ENCODE results near the gene KCTD18.

Gene KCTD18

GRCh38 chr2:200509612-200510433 is at the start of gene KCTD18:
Gene KCTD18, minus strand, starts transcription at chr2:200510068. Its CDS starts 3,052 bp downstream, at chr2:200507016.
- peak within 1 kb of the TSS; percentile 87 for H3K4me3 ChIP-seq (ENCODE audit: low read length)
- peak; percentile 50 for TF ChIP-seq CTCF (IDR thresholded peaks at IDR 0.05; ENCODE audit: insufficient read depth, low read depth, low read length, missing control alignments)
- DNase-seq (ENCODE audit: low read depth): peak; percentile 79

DNA sequence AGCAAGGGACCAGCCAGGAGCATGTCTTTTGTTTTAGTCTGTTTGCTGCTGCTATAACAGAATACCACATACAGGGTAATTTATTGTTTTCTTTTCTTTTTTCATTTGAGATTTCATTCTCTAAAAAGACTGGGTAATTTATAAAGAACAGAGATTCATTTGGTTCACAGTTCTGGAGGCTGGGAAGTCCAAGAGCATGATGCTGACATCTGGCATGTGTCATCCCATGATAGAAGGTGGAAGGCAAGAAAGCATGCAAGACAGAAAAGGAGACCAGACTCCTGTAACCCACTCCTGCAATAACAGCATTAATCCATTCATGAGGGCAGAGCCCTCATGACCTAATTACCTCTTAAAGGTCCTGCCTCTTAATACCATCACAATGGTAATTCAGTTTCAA is 30.9 kb upstream of the KCTD18 start:
- no peak for TF ChIP-seq CTCF (IDR thresholded peaks at IDR 0.05; ENCODE audit: insufficient read depth, low read depth, low read length, missing control alignments)
- DNase-seq (ENCODE audit: low read depth): no peak
- H3K4me3 ChIP-seq (ENCODE audit: low read length): no peak overlapping the region

DNA sequence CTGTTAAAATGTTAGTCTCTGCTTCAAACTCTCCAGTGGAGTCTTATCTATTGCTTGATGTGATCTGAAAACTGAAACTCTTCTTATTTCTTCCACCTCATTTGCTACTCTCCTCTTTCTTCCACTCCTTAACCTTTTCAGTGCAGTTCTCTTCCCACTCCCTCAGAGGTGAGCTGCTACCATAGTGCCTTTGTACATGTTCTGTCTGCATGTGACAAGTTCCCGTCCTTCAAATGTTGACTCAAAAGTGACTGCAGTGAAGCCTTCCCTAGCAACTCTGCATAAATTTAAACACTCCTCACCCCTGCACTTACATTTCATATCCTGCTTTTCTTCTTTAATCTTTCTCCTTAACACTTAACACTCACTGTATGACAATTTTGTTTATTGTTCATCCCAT is 28.3 kb upstream of the KCTD18 start:
- TF ChIP-seq CTCF (IDR thresholded peaks at IDR 0.05; ENCODE audit: insufficient read depth, low read depth, low read length, missing control alignments): no peak
- no peak for DNase-seq (ENCODE audit: low read depth)
- H3K4me3 ChIP-seq (ENCODE audit: low read length): no peak overlapping the region

DNA sequence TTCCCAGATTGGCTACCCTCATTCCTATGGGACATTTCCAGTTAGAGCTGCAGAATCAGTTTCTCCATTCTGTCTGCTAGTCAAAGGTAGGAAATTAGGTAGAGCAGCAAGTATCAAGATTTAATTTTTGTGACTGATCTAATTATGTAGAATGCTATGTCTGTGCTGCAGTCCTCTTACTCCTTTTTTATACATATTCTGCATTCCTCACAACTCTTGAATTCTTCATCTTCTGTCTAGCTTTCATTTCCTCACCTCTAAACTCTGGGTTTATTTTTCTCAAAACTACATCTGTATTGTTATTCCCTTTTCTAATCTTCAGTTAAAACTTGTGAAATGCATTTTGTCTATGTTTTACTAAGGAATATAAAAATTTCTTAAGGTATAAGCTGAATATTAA is 24.7 kb upstream of the KCTD18 start:
- no peak overlapping the region for H3K4me3 ChIP-seq (ENCODE audit: low read length)
- TF ChIP-seq CTCF (IDR thresholded peaks at IDR 0.05; ENCODE audit: insufficient read depth, low read depth, low read length, missing control alignments): no peak
- no peak for DNase-seq (ENCODE audit: low read depth)

- TF ChIP-seq CTCF (IDR thresholded peaks at IDR 0.05; ENCODE audit: insufficient read depth, low read depth, low read length, missing control alignments): no peak
- DNase-seq (ENCODE audit: low read depth): no peak
- H3K4me3 ChIP-seq (ENCODE audit: low read length): no peak overlapping the region
Measured at GRCh38 chr2:200533754-200534153, 23.9 kb upstream of the KCTD18 start.

DNA sequence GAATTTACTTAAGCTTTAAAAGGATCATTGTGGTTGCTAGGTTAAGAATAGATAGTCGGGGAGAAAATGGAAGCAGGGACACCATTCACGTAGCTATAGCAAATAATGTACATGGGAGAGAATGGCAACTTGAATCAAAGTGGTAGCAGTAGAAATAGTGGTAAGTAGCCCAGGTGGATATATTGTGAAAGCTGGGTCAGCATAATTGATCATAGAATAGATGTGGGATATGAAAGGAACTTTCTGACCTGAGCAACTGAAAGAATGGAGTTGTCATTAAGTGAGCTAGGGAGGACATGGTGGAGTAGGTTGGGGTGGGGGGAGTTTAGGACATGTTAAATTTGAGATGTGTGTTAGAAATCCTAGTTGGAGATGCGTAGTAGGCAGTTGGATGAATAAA is 18.4 kb upstream of the KCTD18 start:
- H3K4me3 ChIP-seq (ENCODE audit: low read length): no peak overlapping the region
- DNase-seq (ENCODE audit: low read depth): no peak
- TF ChIP-seq CTCF (IDR thresholded peaks at IDR 0.05; ENCODE audit: insufficient read depth, low read depth, low read length, missing control alignments): no peak
